Stimulated activated effector memory CD8-positive, alpha-beta T cell treated with anti-CD3 and anti-CD28 coated beads, Interleukin-12 subunit alpha, Interleukin-12 subunit beta, amount 100 ng/mL, for 72 hours (primary cell): ENCODE measurements around the gene MDC1.
A peak's percentile ranks its signal among the peaks of the same experiment; 100 is the strongest.

Source experiments
- ATAC-seq: fragments of 150-1000 bp; cut with Tn5 transposase; 2 replicates; pipeline ENCODE4 v1.10.0; 2021
- DNase-seq, 2 donors: peaks; one replicate each; pipeline ENCODE4 v3.0.0; 2021 to 2022; ENCODE audit warnings: low spot score in 2 of 2
- H3K27ac Mint-ChIP-seq: one replicate; pipeline ENCODE4 v1.8.0; 2022; ENCODE audit warnings: mild to moderate bottlenecking, mixed read lengths
- H3K36me3 Mint-ChIP-seq: one replicate; pipeline ENCODE4 v1.8.0; 2022; ENCODE audit warnings: mild to moderate bottlenecking, mixed read lengths
- H3K4me1 Mint-ChIP-seq: one replicate; pipeline ENCODE4 v1.8.0; 2022; ENCODE audit warnings: mixed read lengths
- H3K4me3 Mint-ChIP-seq: one replicate; pipeline ENCODE4 v1.8.0; 2022; ENCODE audit warnings: mild to moderate bottlenecking, mixed read lengths
- H3K9me3 Mint-ChIP-seq: one replicate; pipeline ENCODE4 v1.8.0; 2022; ENCODE audit warnings: mixed read lengths

MDC1 gene

DNA sequence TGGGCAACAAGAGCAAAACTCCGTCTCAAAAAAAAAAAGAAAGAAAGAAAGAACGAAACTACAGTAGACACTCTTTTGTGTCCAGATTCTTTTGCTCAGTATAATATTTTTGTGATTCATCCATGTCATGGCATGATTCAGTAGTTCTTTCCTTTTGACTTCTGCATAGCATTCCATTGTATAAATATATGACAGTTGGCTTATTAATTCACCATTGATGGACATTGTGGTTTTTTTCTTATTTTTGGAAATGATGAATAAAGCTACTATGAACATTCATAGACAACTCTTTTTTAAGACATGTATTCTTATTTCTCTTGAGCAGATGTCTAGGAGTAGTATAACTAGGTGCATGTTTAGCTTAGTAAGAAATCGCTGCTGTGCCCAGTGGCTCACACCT lies 37.5 kb upstream of the MDC1 start:
- Mint-ChIP-seq H3K27ac (no peak overlapping the region), H3K36me3 (no peaks in the 10 kb centered on the region), H3K9me3 (no peaks in the 10 kb centered on the region), H3K4me3 (no peak overlapping the region), H3K4me1 (peaks cover 28% of the 10 kb centered on the region)
- DNase-seq (no peak), ATAC-seq (peak; percentile 42)

DNA sequence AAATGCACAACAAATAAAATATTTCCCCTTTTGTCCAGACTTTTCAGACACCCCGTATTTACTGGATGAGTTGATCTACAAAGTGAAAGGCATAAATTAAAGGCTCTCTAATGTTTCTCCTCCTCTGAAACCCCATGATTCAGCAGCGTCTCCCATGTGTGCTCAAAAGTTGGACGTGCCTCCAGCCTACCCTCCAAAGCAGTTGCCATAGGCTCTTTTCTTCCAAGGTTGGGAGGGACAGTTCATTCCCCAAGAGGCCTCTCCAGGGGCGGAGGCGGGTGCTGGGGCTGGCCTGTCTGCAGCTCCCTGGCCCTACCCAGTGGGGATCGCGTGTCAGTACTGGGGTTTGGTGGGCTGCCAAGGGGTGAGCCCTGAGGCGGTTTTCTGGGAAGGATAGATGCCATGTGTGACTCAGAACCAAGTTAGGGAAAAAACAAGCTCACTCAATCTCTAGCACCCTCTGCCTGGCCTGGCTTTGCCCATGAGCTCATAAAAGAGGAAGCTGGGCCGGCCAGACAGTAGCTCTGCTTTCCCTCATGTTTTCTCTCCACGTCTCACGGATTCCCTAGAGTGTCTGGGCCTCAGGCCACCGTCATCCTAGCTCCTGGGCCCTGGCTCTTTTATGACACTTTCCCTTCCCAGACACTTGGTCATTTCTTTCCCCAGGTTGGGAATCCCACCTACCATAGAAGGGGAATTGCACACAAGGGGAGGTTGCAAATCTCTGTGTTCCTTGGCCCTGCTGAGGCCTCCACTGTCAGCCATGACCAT lies 35.3 kb upstream of the MDC1 start:
- ATAC-seq (no peak), DNase-seq (no peak)
- Mint-ChIP-seq H3K9me3 (no peaks in the 10 kb centered on the region), H3K4me1 (peaks cover 32% of the 10 kb centered on the region), H3K36me3 (no peaks in the 10 kb centered on the region), H3K4me3 (no peak overlapping the region), H3K27ac (peak overlapping the region; percentile 74)

DNA sequence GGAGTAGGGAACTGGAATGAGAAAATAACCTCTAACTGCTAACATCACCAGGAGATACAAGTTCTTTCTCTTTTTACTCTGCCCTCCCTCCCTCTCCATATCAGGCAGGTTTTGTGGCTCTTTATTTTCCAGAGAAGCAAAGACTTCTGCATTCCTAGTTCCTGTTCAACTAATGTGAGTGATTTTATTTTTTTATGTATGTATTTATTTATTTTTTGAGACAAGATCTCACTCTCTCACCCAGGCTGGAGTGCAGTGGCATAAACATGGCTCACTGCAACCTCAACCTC lies 33.2 kb upstream of the MDC1 start:
- ATAC-seq: no peak
- Mint-ChIP-seq H3K27ac (no peak overlapping the region), H3K4me3 (no peak overlapping the region), H3K36me3 (no peaks in the 10 kb centered on the region), H3K4me1 (peaks cover 41% of the 10 kb centered on the region), H3K9me3 (no peaks in the 10 kb centered on the region)
- no peak for DNase-seq

DNA sequence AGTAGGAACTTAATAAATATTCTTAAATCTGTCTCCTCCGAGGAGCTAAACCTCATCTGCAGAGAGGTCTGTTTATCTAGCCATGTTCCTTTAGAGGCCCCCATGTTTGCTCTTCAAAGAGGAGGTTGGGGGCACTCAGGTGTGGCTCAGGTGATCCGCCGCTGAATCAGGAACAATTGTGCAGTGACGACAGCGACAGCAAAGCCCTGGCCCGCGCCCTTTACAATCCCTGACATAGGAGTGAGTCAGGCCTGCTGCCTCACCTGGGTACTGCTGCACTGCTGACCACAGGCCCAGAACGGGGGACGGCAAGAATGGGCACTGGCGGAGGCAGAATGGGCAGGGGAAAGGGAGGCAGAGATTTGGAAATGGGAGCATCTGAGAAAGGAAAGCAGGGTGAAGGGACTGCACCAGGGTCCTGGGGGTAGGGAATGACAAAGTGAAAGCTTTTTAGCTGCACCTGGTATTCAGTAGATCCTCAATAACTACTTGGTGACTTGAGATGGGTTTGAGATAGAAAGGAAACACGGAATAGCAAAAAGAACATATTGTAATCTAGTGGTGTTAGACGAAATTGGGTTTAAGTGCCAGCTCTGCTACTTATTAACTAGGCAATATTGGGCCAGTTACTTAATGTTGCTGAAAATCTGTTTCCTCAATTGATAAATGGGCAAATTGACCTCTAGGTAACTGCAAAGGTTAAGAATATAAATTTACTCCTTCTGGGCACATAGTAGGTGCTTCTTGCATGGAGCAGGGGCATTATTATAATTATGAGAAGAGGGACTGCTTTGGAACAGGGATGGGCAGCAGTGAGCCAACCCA lies 32.7 kb upstream of the MDC1 start:
- ATAC-seq (no peak), DNase-seq (no peak)
- Mint-ChIP-seq H3K36me3 (peaks cover 6% of the 10 kb centered on the region), H3K4me3 (no peak overlapping the region), H3K4me1 (peaks cover 47% of the 10 kb centered on the region), H3K27ac (peak overlapping the region; percentile 0), H3K9me3 (no peaks in the 10 kb centered on the region)

DNA sequence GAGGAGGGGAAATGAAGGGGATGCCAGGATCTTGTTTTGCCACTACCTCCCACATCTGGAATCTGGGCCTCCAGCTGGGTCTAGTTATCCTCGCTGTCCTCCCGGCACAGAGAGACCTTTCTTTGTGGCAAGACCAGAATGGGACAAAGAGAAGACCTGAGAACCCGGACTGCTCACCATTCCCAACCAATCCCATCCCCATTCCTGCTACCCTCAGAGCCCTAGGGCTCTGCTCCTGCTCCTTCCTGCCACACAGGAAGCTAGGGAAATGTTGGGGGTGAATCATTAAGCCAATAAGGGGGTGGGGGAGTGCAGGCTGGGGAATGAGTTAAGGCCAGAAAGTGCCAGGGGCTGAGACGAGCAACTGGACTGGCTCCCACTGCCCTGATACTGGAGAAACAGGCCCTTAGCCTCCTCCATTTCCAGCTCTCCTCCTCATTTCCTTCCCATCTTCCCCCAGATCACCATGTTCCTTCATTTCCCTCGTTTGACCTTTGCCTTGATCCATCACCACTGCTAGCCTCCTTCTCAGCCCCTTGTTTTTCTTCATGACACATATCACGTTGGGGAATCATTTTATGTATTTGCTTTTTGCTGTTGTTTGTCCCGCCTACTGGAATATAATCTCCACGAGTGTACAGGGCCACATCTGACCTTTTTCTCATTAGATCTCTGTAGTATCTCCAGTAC lies 31.9 kb upstream of the MDC1 start:
- peaks cover 13% of the 10 kb centered on the region for H3K36me3 Mint-ChIP-seq
- DNase-seq (no peak), ATAC-seq (no peak)
- H3K4me3 Mint-ChIP-seq: no peak overlapping the region
- no peaks in the 10 kb centered on the region for H3K9me3 Mint-ChIP-seq
- peak overlapping the region; percentile 0 for H3K27ac Mint-ChIP-seq
- peaks cover 53% of the 10 kb centered on the region for H3K4me1 Mint-ChIP-seq

DNA sequence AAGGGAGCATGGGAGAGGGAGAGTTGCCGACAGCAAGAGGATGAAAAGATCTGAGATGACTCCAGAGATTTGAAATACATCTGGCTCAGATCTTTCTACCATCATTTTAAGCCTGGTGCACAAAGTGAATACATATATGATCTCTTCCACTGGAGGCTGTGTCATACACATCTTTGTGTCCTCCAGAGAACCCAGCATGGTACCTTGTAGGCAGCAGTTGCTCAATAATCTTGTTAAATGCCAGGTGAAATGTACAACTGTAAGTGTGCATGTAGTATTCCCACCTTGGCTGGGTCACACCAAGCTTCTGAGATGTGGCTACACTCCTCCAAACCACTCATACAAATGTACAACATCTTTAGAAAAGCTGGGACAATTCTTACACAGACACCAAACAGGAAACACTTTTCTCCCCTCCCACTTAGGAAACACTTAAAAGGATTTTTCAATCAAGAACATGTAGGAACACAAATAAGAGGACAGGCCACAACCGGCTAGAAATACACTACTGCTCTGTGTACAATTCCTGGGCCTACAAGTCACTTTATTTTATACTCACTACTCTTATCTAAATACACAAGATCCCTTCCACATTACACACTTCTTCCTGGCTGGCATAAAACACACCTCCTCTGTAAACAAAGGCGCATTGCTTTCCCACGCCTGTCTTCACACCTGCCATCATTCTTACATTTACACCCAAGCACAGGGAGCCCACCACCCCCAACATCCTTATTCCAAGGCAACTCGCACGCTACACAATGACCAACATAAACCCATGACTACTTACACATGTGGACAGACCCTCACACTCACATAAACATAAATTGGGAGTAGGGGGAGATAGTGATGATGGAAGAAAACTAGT lies 31.1 kb upstream of the MDC1 start:
- Mint-ChIP-seq H3K4me3 (no peak overlapping the region), H3K36me3 (peaks cover 22% of the 10 kb centered on the region), H3K9me3 (no peaks in the 10 kb centered on the region), H3K27ac (peak overlapping the region; percentile 9), H3K4me1 (peaks cover 58% of the 10 kb centered on the region)
- DNase-seq (no peak), ATAC-seq (no peak)

DNA sequence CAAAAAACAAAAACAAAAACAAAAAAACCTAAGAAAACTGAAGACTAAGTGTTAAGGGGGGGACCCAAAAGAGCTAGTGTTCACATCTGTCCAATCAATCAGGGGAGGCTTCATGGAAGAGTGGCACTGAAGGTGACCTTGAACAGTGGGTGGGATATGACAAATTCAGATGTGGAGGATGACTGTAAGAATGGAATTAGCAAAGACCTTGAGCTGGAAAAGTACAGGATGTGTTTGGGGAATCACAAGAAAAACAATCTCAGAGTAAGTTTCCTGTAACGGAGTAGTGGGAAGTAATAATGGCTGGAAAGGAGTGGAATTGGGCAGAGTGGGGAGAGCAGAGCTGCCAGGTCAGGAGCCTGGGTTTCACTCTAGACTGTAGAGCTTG lies 30.2 kb upstream of the MDC1 start:
- ATAC-seq (no peak), DNase-seq (no peak)
- Mint-ChIP-seq H3K9me3 (no peaks in the 10 kb centered on the region), H3K4me1 (peaks cover 53% of the 10 kb centered on the region), H3K27ac (peak overlapping the region; percentile 9), H3K36me3 (peaks cover 30% of the 10 kb centered on the region), H3K4me3 (no peak overlapping the region)

DNA sequence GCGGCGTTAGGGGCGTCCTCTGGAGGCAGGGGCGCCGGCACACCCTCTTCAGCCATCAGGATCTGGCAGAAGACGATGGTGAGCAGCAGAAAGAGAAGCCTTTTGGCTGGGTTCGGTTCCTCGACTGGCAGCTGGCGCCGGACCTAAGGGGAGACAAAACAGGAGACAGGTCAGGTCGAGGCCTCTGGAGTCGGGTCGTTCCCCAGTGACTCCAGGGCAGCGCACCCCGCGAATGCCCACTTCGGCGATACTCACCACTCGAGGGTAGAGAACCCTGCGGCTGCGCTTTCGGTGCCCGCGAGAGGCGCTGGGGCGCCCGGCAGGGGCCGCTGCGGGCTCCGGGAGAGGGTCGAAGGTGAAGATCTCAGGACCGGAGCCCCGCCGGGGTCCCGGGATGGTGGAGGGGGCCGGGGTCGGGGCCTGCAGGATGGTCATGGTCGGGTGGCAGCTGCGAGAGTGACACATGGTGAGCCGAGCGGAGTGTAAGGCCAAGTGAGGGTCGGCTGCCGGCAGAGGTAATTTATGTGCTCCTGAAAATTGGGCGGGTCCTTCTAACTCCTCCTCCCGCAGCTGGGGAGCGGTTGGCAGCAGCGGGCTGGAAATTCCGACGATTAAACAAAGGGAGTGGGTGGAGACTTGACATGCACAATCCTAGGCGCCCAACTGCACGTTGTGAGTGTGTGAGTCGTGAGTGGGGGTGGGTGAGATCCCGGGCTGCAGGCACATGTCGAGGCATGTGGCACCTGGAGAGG lies 27.1 kb upstream of the MDC1 start, which contains the start of gene IER3:
IER3 (minus strand) TSS at position 494 of the 752 bp plus-strand sequence; CDS start at position 465, 29 bp downstream.
- DNase-seq (peak; percentile 75 to 93), ATAC-seq (peak; percentile 66)
- H3K27ac Mint-ChIP-seq: peak within 1 kb of the TSS; percentile 98
- H3K9me3 Mint-ChIP-seq: no peaks in the 10 kb centered on the region
- H3K36me3 Mint-ChIP-seq: peaks cover 61% of the 10 kb centered on the region
- peaks cover 72% of the 10 kb centered on the region for H3K4me1 Mint-ChIP-seq
- H3K4me3 Mint-ChIP-seq: peak within 1 kb of the TSS; percentile 98

DNA sequence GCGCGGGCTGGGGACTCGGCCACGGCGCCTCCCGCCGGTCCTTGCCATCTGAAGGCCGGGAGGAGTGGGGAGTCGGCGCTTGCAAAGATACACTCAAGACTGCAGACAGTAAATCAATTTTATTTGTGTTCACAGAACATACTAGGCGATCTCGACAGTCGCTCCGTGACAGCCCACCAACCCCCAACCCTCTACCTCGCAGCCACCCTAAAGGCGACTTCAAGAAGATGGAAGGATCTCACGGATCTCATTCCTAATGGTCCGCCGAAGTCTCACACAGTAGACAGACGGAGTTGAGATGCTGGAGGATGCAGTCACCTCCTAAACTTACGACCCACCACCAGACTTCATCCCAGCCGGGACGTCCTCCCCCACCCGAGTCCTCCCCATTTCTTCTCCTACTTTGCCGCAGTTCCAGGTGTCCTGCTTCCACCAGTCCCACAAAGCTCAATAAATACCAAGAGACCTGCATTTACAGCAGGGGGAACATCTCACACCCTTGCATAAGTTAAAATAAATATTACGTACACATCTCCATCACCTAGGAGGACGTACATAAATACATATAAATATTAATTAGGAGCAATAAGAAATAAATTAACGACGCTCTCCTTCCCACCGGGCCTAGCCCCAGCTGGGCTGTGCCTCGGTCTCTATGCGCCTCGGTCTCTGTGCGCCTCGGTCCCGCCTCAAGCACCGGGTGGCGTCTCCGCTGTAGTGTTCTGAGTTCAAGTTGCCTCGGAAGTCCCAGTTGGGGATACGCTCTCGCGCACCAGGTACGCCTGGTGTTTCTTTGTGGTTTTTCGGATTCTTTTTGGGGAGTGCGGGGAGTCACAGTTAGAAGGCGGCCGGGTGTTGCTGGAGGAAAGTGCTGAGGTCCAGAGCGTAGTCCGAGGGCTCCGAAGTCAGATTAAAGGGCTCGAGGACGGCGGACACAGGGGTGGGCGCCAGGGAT lies 26.3 kb upstream of the MDC1 start:
- Mint-ChIP-seq H3K4me1 (peaks cover 75% of the 10 kb centered on the region), H3K36me3 (peaks cover 69% of the 10 kb centered on the region), H3K4me3 (peak overlapping the region; percentile 98), H3K27ac (peak overlapping the region; percentile 98), H3K9me3 (no peaks in the 10 kb centered on the region)
- ATAC-seq: peak; percentile 19
- DNase-seq: no peak

DNA sequence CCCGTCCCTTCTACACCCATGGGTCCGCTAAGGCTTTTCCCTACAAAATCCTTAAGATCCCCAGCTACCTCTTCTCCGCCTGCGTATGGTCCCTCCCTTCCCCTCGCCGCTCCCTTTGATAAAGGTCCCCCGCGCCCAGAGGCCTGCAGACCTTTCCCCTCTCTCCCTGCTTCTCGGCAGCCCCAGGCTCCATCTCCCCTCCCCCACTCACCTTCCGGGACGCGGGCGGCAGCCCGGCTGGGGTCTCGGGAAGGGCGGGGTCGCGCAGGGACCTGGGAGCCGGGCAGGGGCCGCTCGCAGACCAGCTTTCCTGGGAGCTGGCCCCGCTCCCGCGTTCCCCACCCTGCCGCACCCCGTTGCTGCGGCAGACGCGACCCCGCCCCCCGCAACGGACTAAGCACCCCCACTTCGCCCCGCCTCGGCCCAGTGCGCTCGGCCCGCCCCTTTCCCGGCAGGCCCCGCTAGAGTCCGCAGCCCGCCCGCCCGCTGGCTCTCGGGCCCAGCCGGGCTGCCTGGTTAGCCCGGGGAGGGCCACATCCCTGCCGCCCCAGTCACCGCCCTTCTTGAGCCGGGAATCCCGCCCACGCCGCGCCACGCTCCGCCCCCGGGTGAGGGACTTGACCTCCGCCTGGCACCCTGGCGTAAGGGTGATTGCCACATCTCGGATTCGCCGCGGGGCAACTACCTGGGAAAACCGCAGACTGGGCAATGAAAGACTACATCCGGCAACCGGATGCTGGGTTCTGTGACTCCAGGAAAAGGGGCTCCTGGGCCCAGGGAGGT lies 25.4 kb upstream of the MDC1 start, which contains the start of gene FLOT1:
FLOT1 (minus strand) TSS at position 372 of the 783 bp plus-strand sequence. CDS start 498 bp downstream, outside the sequence.
- H3K36me3 Mint-ChIP-seq: peaks cover 78% of the 10 kb centered on the region
- no peaks in the 10 kb centered on the region for H3K9me3 Mint-ChIP-seq
- peak; percentile 84 for ATAC-seq
- peak; percentile 98 to 100 for DNase-seq
- peak within 1 kb of the TSS; percentile 98 for H3K27ac Mint-ChIP-seq
- H3K4me1 Mint-ChIP-seq: peaks cover 76% of the 10 kb centered on the region
- H3K4me3 Mint-ChIP-seq: peak within 1 kb of the TSS; percentile 98

DNA sequence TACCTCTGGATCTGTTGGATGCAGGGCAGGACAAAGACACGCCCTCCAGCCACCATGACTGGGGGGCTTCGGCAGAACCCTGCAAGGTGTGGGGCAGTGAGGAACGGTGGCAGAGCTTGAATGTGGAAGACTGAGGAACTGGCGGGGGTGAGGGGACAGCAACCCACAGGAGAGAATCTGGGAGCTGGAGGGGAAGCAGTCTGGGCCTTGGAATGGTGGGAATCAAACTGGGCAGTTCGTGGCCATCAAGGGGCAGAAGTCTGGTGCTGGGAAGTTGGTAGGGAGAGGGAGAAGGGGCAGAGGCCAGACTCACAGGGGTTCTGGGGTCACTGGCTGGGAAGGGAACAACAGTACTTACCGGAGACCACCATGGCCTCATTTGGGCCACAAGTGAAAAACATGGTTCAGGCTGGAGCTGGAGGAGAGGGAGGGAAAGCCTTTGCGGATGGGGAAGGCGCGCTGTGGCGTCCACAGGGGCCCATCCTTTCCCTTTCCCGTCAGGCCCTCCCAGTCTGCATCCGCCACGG lies 24.8 kb upstream of the MDC1 start:
- H3K27ac Mint-ChIP-seq: peak overlapping the region; percentile 98
- ATAC-seq: no peak
- H3K9me3 Mint-ChIP-seq: no peaks in the 10 kb centered on the region
- H3K4me3 Mint-ChIP-seq: peak overlapping the region; percentile 98
- H3K36me3 Mint-ChIP-seq: peaks cover 85% of the 10 kb centered on the region
- H3K4me1 Mint-ChIP-seq: peaks cover 76% of the 10 kb centered on the region
- no peak for DNase-seq

DNA sequence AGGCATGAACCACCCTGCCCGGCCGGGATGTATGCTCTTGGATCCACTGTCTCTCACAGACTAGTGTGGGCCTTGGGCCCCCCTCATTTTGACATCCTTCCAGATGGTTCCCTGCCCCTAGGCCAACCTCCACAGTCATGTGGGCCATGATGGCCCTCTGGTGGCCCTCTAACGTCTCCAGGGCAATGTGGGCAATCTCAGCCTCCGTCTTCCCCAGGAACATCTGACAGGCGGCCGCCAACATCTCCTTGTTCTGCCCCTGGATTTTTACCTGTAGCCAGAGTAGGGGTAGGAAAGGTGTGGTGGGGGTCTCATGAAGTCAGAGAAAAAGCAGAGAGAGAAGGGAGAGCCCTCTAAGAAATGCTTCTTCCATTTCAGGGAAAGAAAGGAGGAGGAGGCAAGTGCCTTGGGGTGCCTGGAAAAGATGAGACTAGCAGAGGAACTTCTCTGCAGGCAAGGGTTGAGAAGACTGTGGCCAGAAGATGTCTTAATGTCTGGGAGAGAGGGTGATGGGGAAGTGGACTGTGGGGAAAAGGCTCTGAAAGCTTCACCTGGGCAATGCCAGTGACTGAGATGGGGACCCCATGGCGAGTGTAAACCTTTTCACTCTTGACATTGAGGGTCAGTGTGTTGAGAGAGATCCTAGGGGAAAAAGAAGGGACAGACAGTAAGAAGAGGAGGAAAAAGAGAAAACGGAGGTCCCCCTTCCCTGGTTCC lies 24.1 kb upstream of the MDC1 start:
- peaks cover 91% of the 10 kb centered on the region for H3K36me3 Mint-ChIP-seq
- DNase-seq: no peak
- no peak for ATAC-seq

More for the DNA sequence above, 24.1 kb upstream of the MDC1 start:
- no peaks in the 10 kb centered on the region for H3K9me3 Mint-ChIP-seq
- peak overlapping the region; percentile 98 for H3K27ac Mint-ChIP-seq
- peak overlapping the region; percentile 98 for H3K4me3 Mint-ChIP-seq
- peaks cover 77% of the 10 kb centered on the region for H3K4me1 Mint-ChIP-seq
